MCF 10A (cell line): ENCODE results near the gene SLC6A9. TPM values are rescaled to one million over a fixed set of nuclear protein-coding genes. Genes with fewer than 3 reads are reported as not detected.

Source experiments
- BruUV-seq: library from RNA; stranded (reverse); fragments of 400-500 nt; replicated peaks from 2 replicates; lab custom pipeline; 2021; lab: Mats Ljungman, UMichigan
- CTCF ChIA-PET: fragments of 300-600 bp; sonication (Branson Sonifier 250); formaldehyde crosslinking; extraction: SDS; loops from one replicate; lab custom pipeline; 2021; ENCODE audit warnings: antibody characterized with exemption, inconsistent platforms; lab: Yijun Ruan, JAX
- POLR2A ChIA-PET: fragments of 300-600, 350-650 bp; sonication (Branson Sonifier 250); formaldehyde crosslinking; extraction: SDS; loops from one replicate; lab custom pipeline; 2020; ENCODE audit warnings: antibody characterized with exemption, inconsistent platforms; lab: Yijun Ruan, JAX
- DNase-seq: peaks from one replicate; pipeline ENCODE4 v3.0.0-alpha.2; 2018; ENCODE audit not compliant: unreplicated experiment
- H3K27ac Mint-ChIP-seq: one replicate; pipeline ENCODE4 v1.8.0; 2022; ENCODE audit warnings: mild to moderate bottlenecking, low read depth, mixed read lengths; ENCODE audit not compliant: unreplicated experiment
- H3K27me3 Mint-ChIP-seq: one replicate; pipeline ENCODE4 v1.8.0; 2022; ENCODE audit warnings: mixed read lengths; ENCODE audit not compliant: insufficient read depth, unreplicated experiment
- H3K36me3 Mint-ChIP-seq: one replicate; pipeline ENCODE4 v1.8.0; 2022; ENCODE audit warnings: mild to moderate bottlenecking, moderate library complexity, mixed read lengths; ENCODE audit not compliant: insufficient read depth, unreplicated experiment
- H3K4me1 Mint-ChIP-seq: one replicate; pipeline ENCODE4 v1.8.0; 2022; ENCODE audit warnings: mixed read lengths; ENCODE audit not compliant: insufficient read depth, unreplicated experiment
- H3K4me3 Mint-ChIP-seq: one replicate; pipeline ENCODE4 v1.8.0; 2022; ENCODE audit warnings: mild to moderate bottlenecking, moderate library complexity, mixed read lengths; ENCODE audit not compliant: unreplicated experiment
- H3K9me3 Mint-ChIP-seq: one replicate; pipeline ENCODE4 v1.8.0; 2022; ENCODE audit warnings: mixed read lengths; ENCODE audit not compliant: unreplicated experiment
- CTCF ChIP-seq: fragments of 200-600 bp; IDR thresholded peaks from one replicate; pipeline ENCODE4 v1.8.0; 2022; ENCODE audit warnings: antibody characterized with exemption, mild to moderate bottlenecking; ENCODE audit not compliant: unreplicated experiment
- intact Hi-C: fragments of 100-400 bp; cut with micrococcal nuclease; formaldehyde crosslinking; loops from 2 replicates; pipeline ENCODE4 v1.14.1; 2022
- total RNA-seq: library from RNA; stranded (reverse); gene quantifications from 2 replicates; pipeline ENCODE4 v1.2.3, GENCODE V29; 2022

The SLC6A9 gene
- total RNA-seq, 1 experiment from 2014 or later, result 64.9 TPM

- no peaks in the 10 kb centered on the region for H3K27me3 Mint-ChIP-seq
- H3K36me3 Mint-ChIP-seq, result peaks cover 38% of the 10 kb centered on the region
- ChIA-PET POLR2A (no interaction called here), CTCF (interaction anchor here (1.2 to 16.5 kb wide), 2 partner anchors 9 to 20 kb away, joined by 4 to 218 read pairs; no protein-coding TSS in a partner anchor)
- intact Hi-C loops, result no loop called here
- TF ChIP-seq CTCF, result no peak
- no TSS peak for BruUV-seq
- H3K4me1 Mint-ChIP-seq, result peaks cover 32% of the 10 kb centered on the region
- no peak for DNase-seq
- H3K9me3 Mint-ChIP-seq, result no peaks in the 10 kb centered on the region
- no peak overlapping the region for H3K4me3 Mint-ChIP-seq
- no peak overlapping the region for H3K27ac Mint-ChIP-seq
Measured at GRCh38 chr1:44025816-44026215, 5.4 kb downstream of the SLC6A9 start.

- ChIA-PET CTCF (interaction anchor here (0.7 to 16.5 kb wide), 3 partner anchors 19 to 29 kb away, joined by 3 to 218 read pairs (median 4); no protein-coding TSS in a partner anchor), POLR2A (interaction anchor here (1.0 kb wide), 1 partner anchor 19 kb away, joined by 3 read pairs; no protein-coding TSS in a partner anchor)
- H3K27ac Mint-ChIP-seq, result peak overlapping the region; percentile 7
Measured at GRCh38 chr1:44024903-44025525, 6.2 kb downstream of the SLC6A9 start.

GRCh38 chr1:44024031-44024902 is 7.0 kb downstream of the SLC6A9 start:
- H3K27ac Mint-ChIP-seq, result peak overlapping the region; percentile 7
- H3K4me3 Mint-ChIP-seq, result no peak overlapping the region
- POLR2A ChIA-PET, result interaction anchor here (1.0 kb wide), 1 partner anchor 18 kb away, joined by 3 read pairs; no protein-coding TSS in a partner anchor
- BruUV-seq, result no TSS peak
- peaks cover 38% of the 10 kb centered on the region for H3K36me3 Mint-ChIP-seq
- peaks cover 24% of the 10 kb centered on the region for H3K4me1 Mint-ChIP-seq
- TF ChIP-seq CTCF, result no peak
- H3K27me3 Mint-ChIP-seq, result no peaks in the 10 kb centered on the region
- no peaks in the 10 kb centered on the region for H3K9me3 Mint-ChIP-seq
- CTCF ChIA-PET, result interaction anchor here (1.1 to 16.5 kb wide), 3 partner anchors 13 to 22 kb away, joined by 3 to 218 read pairs (median 4); no protein-coding TSS in a partner anchor
- DNase-seq, result no peak
- intact Hi-C loops, result no loop called here

More at GRCh38 chr1:44024903-44025525, 6.2 kb downstream of the SLC6A9 start:
- peak; percentile 69 for DNase-seq
- TF ChIP-seq CTCF, result no peak
- Mint-ChIP-seq H3K36me3 (peaks cover 38% of the 10 kb centered on the region), H3K4me1 (peaks cover 31% of the 10 kb centered on the region), H3K9me3 (no peaks in the 10 kb centered on the region), H3K4me3 (no peak overlapping the region), H3K27me3 (no peaks in the 10 kb centered on the region)
- intact Hi-C loops, result no loop called here
- no TSS peak for BruUV-seq
